H1 (cell line): ENCODE measurements around the gene METTL1.

Source experiments
- CTCF ChIP-seq, 3 experiments: IDR thresholded peaks; 1 replicate in 2 of 3; 2 replicates in 1 of 3; pipeline versions ENCODE4 v1.5.1 to v1.6.1; 2011; ENCODE audit warnings: low read length in 3 of 3, mild to moderate bottlenecking in 3 of 3, inconsistent platforms in 2 of 3, low read depth in 1 of 3, moderate library complexity in 1 of 3; ENCODE audit not compliant: insufficient read depth in 1 of 3; ENCODE audit errors: control extremely low read depth in 1 of 3
- EZH2 ChIP-seq: fragments of 200-600 bp; sonication (generic); IDR thresholded peaks from 2 replicates; pipeline ENCODE4 v1.7.1; 2012; ENCODE audit warnings: low read depth, mild to moderate bottlenecking, moderate library complexity, low read length, inconsistent platforms; ENCODE audit not compliant: severe bottlenecking
- HDAC6 ChIP-seq: IDR thresholded peaks from one replicate; pipeline ENCODE4 v1.7.1; 2012; ENCODE audit warnings: low read depth, mild to moderate bottlenecking, inconsistent platforms, low read length, moderate library complexity
- POLR2A ChIP-seq, 2 experiments: IDR thresholded peaks; 1 replicate in 1 of 2; 2 replicates in 1 of 2; pipeline ENCODE4 v1.6.1; 2011; ENCODE audit warnings: low read depth in 2 of 2, low read length in 2 of 2, mild to moderate bottlenecking in 2 of 2; ENCODE audit errors: control extremely low read depth in 1 of 2
- TCF12 ChIP-seq: IDR thresholded peaks from 2 replicates; pipeline ENCODE4 v1.6.1; 2011; ENCODE audit warnings: low read depth, mild to moderate bottlenecking, low read length
- YY1 ChIP-seq: IDR thresholded peaks from 2 replicates; pipeline ENCODE4 v1.6.1; 2011; ENCODE audit warnings: low read depth, mild to moderate bottlenecking, low read length

GRCh38 chr12:57761391-57761998 is 10.4 kb downstream of the METTL1 start:
- TF ChIP-seq POLR2A (IDR thresholded peaks at IDR 0.05; ENCODE audit: control extremely low read depth in 1 of 2, low read depth in 2 of 2, low read length in 2 of 2) (no peak), TCF12 (no peak), EZH2 (no peak), YY1 (no peak), CTCF (IDR thresholded peaks at IDR 0.05; ENCODE audit: control extremely low read depth in 1 of 3, insufficient read depth in 1 of 3, low read depth in 1 of 3, low read length in 3 of 3) (no peak), HDAC6 (no peak)
